HG03060 (cell line): Measurements from ENCODE around the gene MCTP1.

Experiments used
- ATAC-seq: cut with Tn5 transposase; IDR thresholded peaks from one replicate; pipeline ENCODE4 v1.9.1; 2021; ENCODE audit warnings: low read depth, moderate number of reproducible peaks; ENCODE audit not compliant: unreplicated experiment

The MCTP1 gene

DNA sequence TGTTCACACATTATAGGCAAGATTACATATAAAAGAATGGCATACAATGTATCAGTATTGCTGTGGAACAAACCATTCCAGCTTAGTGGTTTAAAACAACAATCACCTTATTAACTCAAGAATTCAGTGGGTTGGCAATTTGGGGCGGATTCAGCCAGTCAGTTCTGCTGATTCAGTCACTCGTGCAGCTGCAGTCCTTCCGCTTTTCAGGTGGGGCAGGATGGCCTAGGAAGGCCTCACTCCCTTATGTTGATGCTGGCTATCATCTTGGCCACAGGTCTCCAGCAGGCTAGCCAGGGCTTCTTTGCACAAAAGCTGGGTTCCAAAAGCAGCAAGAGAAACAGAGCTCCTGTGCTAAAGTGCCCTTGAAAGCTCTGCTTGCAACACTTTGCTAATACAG lies 150.6 kb downstream of the MCTP1 start:
- no peak for ATAC-seq

DNA sequence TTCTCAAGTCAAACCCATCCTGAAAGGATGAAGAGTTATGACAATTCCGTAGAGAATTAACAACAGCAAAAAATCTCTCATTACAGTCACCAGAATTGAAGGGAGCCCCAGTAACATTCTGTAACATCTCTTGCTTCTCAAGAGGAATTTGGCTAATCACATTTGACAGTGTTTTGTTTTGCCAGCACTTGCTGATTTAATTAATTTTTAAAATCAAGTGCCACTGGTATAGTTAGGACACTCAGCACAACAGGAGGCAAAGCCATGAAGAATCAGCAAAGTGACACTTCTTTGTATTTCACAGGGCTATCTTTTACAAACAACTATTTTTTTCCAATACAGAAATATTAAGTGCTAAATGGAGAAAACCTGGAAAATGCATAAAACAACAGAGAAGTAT lies 152.8 kb downstream of the MCTP1 start:
- ATAC-seq: no peak

DNA sequence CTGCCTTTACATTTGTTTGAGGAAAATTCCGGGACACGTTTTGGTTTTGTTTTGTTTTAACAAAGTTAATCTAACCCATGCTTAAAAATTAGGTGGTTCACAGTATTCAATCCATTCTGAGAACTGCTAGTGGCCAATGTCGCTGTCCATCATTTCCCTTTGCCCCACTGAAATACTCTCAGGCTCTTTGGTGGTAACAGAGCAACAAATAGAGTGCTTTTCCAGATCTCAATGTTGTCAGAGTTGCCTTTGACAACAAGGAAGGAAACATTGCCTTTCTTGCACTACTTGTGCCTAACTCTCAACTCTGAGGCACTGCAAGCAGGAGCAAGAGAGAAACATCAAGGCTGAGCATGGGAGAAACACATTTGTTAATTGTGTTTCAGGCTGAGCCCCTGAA lies 154.0 kb downstream of the MCTP1 start:
- ATAC-seq: no peak

DNA sequence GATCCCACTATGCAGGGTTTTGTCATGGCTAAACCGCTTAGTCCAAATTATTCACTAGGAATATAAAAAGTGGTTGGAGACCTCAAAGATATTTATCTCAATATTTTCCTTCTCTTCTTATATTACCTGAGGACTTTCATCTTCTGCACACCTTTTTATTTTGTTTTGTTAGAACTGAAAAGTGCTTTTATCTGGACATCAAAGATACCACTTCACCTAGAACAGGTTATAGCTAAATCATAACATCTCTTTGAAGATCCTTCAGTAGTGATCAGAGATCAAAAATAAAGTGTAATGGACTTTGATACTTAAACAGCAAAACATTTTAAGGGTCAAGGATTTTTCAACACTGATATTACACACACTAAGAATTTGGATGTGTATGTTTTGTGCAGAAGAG lies 160.2 kb downstream of the MCTP1 start:
- no peak for ATAC-seq

DNA sequence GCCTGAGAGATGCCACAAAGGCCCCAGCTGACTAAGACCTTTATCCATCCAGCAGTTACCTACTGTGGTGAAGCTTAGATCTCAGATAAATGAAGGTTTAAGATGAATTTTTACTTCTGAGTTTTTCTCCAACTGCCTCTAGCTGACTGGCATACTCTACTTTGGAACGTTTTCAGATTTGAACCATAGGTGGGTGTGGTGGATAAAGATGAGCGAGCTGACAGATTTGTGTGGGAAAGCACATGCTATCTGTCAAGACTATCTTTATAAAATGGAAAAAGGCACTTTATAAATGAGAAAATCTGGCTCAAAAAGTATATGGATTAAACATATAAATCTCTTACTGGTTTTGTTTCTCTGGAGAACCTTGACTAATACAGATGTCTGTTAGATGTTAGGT lies 160.8 kb downstream of the MCTP1 start:
- no peak for ATAC-seq

DNA sequence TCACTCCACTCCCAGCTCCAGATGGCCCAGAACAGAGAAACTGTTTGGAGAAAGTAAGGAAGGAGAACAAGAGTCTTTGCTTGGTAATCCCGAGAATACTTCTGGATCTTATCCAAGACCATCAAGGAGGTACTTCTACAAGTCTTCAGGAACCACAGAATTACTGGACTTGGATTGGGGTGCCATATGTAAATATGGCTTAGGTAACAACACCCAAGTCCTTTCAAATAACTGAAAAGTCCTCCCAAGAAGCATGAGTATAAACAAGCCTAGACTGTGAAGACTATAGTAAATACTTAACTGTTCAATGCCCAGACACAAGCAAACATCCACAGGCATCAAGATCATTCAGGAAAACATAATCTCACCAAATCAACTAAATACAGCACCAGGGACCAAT lies 170.0 kb downstream of the MCTP1 start:
- ATAC-seq: no peak

DNA sequence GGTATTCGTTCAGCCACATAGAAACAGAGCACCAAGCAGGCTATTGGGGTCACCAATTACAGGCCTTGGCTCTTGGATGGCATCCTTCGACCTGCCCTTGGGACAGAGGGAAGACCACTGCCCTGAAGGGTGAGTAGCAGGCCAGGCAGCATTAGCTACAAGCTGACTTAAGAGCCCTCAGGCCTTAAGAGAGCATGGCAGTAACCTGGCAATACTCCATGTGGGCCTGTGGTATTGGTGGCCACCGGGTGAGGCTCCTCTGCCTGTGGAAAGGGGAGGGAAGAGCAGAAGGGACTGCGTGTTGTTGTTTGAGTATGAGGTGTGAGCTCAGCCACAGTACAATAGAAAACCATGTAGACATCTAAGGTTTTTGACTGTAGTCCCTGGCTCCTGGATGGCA lies 170.6 kb downstream of the MCTP1 start:
- ATAC-seq: no peak

DNA sequence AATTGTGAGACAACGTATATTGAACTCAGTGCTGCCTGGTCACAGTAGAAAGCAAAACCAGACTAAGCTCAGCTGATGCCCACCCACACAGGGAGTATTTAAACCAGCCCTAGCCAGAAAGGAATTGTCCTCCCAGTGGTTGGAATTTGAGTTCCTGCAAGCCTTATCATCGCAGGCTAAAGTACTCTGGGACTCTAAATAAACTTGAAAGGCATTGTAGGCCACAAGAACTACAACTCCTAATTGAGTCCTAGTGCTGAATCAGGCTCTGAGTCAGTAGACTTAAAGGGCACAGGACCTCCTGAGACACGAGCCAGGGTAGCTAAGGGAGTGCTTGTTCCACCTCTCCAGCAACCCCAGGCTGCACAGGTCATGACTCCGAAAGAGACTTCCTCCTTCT lies 171.4 kb downstream of the MCTP1 start:
- no peak for ATAC-seq

DNA sequence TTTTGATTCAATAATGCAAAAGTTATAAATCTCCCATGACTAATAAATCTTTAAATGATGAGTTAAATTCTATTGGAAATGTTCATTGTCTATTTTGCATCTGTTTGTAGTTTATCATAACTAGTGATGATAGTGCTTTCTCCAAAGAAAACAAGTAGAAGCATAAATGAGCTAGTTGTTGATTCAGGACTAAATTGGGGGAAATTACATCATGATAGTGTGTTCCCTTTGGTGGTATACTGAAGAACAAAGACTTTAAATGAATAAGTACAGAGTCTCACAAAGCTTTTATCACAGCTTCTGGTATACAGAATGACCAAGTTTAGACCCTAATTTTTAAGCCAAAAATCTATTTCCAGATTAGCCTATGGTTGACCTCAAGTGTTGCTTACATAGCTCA lies 173.8 kb downstream of the MCTP1 start:
- ATAC-seq: no peak

DNA sequence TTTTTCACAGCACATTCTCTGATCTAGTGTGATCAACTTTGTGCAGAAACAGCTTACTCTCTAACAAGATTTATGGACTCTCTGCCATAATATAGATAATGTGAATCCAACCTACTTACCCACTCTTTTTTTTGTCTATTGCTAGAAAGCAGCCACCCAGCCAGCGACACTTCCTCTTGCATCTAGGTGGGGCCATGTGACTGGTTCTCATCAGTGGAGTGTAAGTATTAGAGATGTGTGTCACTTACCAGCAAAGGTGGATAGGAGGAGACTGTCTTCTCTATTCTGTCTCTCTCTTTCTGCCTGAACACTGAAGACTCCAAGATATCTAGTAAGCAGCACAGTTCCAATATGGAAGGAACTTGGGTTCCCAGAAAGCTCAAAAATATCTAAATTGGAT lies 174.8 kb downstream of the MCTP1 start:
- no peak for ATAC-seq

DNA sequence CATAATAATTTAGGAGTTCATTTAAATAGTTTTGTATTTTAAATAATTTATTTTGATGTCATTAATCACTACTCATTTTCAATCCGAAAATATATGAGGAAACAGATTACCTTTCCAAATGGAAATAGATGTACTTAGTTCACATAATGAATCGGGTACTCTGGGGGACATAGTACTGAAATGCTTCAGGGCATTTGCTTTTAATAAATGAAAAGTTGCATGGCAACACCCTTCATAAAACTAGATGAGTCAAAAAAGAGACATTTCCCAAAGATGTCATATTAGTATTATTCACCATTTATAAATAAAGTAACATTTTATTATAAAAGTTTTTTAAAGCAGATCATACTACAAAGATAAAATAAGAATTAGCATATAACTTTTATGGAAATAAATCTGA lies 177.8 kb downstream of the MCTP1 start:
- no peak for ATAC-seq

DNA sequence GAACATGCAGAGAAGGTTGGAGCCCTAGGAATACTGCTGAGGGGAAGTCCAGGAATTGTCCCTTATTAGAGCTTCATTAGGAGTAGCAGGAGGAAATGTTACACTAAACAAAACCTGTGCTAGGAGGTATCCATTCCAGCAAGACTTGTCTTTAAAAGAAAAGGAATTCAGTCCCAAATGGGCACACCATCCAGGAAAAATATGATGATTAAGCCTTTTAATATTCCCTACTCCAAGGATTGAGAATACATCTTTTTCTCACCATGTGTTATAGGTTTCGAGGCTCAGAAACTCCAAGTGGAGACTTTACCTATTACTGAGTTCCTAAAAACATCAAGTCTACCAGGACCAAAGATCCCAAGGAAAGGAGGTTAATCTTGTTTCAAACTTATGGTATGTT lies 179.3 kb downstream of the MCTP1 start:
- no peak for ATAC-seq

DNA sequence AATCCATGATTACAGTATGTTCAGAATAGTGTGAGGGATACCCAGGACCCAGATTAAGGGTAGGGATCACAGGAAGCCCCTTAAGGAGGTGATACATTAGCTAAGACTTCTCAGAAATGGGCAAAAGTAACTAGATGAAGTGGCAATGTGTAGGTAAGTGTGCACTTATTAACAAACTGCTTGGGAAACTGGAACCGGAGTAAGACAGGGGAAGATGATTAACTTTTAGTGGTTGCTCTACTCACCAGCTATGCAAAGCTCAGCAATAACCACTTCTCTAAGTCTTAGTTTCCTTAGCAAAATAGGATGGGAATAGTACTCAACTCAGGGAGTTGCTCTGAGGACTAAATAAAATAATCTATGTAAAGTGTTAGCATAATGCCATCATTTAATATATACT lies 182.2 kb downstream of the MCTP1 start:
- ATAC-seq: peak; percentile 92

DNA sequence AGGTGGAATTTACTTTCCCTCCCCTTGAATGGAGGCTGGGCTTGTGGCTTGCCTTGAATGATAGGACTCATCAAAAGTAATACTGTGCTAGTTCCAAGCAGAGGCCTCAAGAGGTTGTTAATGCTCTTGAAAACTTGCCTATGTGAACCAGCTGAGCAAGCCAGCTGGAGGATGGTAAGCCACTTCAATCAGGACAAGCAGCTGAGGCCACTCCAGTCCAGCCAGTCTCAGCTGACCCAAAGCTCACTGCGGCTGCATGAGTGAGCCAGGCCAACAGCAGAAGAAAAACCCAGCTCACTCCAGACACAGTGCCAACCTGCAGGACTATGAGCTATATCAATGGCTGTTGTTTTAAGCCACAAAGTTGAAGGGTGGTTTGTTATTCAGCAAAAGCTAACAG lies 182.8 kb downstream of the MCTP1 start:
- no peak for ATAC-seq

DNA sequence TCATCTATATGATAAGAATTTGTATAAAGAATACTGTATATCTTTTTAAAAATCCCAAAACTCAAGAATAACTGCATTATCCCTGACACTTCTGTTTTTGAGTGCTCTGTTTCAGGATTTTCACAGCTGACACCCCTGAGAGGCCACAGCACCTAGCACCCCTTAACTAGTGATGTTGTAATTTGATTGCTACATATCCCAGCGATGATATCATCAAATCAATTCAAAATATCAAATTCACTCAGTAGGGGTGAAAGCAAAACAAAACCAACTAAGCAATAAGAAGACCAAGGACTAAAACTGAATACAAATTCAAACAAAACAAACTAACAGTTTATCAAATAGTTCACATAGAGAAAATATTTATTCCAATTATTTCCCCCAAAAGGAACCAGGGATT lies 184.3 kb downstream of the MCTP1 start:
- no peak for ATAC-seq

DNA sequence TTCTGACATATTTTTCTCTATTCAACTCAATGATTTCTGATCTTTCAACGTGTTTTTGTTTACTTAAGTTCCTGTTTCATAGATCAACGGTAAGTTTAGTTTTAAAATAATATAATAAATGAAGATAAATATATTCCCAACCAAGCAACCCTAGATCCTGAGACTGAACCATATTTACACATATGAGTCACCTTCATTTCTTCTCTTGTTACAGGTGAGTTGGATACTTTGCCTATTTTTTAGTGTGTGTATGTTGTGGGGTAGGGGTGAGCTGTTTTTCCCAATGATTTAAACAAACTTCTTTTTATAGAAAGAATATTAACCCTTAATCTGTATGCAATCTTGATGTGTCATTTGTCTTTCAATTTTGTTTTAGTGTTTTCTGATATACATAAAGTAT lies 186.9 kb downstream of the MCTP1 start:
- no peak for ATAC-seq

DNA sequence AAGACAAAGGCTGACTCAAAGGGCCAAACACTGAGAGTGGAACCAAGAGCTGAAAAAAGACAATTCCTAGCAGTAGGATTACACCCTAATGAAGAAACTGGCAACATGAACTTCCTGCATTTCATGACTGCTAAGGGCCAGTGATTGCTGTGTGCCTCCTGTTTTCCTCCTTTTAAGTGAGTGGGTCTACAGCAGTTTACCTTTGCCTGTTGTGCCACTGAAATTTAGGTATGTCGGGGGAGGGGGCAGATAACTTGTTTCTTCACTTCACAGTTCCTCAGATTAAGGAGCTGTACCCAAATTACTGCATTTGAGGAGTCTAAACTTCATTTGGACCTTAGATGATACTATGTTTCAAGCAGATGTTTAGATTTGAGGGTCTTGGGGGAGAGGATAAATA lies 191.7 kb downstream of the MCTP1 start:
- no peak for ATAC-seq

DNA sequence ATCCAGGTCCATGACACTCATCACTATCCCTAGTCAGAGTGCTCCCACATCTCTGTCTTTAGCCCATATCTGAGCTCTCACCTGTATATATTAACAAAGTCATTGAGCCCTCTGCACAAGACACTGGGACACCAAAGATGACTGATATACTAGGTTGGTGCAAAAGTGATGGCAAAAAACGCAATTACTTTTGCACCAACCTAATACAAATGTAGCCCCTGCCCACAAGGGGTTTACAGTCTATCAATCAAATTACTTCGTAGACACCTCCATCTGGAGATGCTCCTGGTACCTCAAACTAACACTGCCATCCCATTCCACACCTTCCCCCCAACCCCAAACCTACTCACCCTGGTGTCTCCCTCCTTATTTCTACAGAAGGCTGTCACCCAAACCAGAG lies 194.1 kb downstream of the MCTP1 start:
- ATAC-seq: no peak

DNA sequence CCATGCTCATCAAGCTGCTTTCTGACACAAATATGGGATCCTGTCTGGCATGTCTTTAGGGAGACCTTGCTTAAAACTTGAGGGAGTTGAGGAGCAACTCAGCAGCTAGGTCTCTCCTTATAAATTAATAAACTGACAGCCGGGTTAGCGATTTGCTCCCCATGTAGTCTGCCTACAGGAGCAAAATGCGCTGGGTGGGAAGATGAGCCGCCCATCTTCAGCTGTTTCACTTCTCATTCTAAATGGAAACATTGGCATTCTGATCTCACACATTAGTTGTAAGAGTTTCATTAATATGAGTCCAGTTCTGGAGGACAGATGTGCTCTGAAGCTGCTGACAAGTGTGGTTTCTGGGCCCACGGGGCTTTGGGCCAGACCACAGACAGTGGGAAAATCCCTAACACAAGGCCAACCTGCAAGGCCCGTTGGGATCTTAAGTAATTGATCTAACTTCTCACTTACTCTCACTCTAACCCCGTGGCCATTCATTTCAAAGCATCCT lies 197.0 kb downstream of the MCTP1 start:
- peak; percentile 65 for ATAC-seq

DNA sequence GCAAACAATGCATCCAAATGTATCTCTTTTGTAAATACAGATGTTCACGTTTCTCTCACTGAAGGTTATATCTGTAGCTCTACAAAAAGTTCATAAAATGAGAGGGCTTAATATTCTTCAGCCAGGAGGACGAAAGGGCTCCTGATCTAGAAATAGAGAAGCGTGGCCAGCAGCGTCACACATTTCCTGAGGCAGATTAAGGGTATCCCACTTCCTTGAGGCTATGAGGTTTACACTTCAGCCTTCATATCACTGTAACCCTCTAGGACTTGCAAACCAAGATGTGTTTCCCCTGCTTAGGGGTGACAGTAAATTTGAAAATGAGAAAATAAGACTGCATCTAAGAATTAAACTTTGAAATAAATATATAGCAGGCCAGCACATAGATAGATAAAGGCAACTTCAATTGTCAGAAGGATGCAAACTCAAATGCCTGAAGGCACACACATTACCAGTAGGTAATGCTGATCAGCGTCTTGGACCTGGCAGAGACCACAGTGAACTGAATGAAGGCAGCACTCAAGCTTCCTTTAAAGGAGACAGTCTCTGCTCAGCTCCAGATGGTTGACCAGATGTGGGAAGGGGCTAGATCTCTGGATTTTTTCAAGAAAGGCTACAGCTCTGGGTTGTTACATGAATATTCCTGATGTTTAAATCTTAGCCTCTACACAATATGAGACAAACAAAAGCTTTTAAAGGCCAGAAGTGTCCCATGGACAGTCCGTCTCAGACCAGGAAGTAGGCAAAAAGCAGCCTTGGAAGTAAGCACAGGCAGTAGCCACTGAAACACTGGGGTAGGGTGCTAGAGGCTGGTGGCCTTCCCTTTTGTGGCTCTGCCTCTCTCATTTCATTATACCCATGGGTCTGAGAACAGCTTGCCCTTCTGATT lies 197.7 kb downstream of the MCTP1 start:
- peak; percentile 25 for ATAC-seq

DNA sequence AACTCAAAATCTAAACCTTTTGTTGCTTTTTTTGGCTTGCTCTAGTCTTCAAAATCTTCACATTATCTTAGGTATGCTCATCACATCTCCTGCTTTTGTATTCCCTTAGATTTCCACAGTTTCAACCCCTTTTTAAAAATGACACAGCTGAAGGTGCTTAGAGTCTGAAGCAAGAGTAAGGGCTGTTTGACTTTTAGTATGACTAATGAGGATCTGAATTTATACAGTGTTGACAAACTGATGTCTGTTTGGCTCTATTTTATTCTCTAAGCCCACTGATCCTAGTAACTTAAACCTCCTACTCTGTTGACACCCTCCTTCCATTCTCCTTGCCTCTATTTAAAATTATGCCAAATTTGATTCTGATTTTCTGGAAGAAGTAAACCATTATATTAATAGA lies 200.1 kb downstream of the MCTP1 start:
- no peak for ATAC-seq

DNA sequence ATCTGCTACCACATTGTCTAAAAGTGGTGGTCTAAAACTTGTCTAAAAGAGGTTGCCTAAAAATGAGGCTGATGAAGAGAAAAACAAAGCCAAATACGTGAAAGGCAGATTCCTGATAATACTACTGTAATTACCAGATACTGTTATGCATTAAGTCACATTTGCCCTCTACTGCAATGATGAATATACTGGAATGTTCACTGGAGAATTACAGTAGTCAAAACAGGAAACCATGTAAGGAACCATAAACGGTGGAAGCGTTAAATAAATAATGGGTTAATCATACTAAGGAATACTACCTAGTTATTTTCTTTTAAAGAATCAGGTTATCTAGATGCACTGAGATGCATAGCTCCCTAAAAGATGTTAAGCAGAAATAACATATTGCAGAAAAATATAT lies 201.3 kb downstream of the MCTP1 start:
- ATAC-seq: no peak

DNA sequence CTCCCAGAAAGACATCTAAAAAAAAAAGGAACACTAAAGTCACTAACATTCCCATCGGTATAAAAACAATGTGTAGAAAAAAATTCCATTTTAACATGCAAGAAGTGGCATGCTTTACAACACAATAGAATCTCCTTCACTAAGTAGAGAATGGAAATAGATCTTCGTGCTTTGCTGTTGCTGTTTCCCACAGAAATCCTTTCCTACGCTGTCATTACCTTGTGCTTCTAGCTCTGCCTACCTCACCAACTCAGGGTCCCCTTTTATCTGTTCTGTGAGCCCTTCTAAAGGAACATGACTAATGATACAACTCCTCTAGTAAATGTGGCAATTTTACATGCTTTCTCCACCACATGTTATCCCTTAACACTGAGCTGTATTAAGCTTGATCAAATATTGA lies 202.9 kb downstream of the MCTP1 start:
- no peak for ATAC-seq
